HG02610 (cell line): ENCODE data around the gene RNF44.
"Not testable (repeated sequence)": the region's sequence is repeated elsewhere in the genome, so short reads cannot be mapped to it uniquely, and the experiment has no call there.

ENCODE experiments used
- ATAC-seq: cut with Tn5 transposase; IDR thresholded peaks from one replicate; pipeline ENCODE4 v1.9.1; 2021; ENCODE audit warnings: mild to moderate bottlenecking, moderate library complexity; ENCODE audit not compliant: unreplicated experiment

The RNF44 gene

DNA sequence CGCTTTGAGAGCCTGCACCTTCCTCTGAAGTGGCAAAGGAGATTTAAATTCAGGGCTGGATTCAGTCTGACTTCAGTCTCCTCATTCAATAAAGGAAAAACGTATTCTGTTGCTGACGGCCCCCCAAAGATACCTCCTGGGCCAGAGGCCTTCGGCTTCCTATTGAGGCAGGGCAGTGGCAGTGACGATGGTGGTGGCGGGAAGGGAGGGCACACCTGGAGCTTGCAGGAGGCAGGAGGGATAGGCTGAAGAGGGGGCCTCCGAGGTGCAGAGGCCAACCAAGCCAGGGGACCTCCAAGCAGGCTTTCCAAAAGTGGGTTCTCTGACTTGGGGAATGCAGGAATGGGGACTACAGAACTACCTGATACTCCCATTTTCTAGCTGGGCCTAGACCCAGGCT is 15.9 kb downstream of the RNF44 start:
- no peak for ATAC-seq

DNA sequence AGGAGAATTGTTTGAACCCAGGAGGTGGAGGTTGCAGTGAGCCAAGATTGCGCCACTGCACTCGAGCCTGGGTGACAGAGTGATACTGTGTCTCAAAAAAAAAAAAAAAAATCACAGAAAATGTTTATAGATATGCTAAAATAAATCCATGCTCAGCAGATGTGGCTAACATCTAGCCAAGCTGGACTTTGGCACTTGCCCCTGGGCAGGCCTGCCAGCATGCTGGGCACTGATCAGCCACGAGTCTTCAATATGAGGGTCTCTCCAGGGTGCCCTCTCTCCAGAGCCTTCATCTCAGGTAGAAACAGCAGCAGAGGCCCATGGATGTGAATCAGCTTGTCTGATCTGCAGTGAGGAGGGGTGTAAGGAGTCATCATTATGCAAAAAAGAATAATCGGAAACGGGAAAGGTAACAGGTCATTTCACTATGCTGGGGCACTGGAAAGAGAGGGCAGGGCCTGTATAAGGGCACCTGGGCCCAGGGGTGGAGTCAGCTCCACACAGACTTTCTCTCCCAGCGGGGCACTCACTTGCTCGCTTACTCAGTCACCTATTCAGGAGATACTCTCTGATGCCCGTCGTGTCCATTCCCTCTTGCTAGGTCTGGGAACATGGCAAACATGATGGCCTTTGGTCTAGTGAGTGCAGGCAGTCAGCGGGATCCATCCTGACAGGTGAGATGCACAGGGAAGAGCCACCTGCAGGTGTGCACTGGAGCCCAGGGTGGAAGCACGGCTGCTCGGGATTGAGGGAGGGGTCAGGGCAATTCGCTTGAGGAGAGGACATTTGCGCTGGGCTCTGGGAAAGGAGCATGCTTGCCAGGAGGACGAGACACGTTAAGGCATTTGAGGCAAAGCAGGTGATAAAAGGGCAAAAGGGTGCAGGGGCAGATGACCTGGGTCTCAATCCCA is 17.1 kb downstream of the RNF44 start:
- no peak for ATAC-seq

DNA sequence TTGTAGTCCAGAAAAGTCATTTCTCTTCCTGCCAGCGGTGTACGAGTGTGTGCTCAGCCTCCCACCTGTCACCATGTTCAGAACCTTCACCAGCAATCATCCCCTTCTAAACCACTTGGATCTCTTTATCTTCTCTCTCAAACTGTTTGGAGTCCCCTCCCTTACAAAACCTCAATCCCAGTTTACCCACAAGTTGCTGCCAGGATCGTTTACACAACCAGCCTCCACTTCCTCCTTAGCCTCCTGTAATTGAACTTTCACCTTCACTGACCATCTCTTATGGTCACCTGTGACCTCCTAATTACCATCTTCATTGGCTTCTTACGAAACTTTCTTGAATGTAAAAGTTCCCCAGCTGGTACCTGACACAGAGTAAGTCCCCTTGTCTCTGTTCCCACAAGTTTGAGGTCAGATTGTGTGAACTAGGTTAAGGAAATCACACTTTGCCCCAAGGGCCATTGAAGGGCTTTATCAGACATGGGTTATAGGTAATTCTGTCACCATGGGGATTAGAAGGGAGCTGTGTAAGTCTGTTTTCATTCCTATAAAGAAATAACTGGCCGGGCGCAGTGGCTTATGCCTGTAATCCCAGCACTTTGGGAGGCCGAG is 20.0 kb downstream of the RNF44 start:
- no peak for ATAC-seq

DNA sequence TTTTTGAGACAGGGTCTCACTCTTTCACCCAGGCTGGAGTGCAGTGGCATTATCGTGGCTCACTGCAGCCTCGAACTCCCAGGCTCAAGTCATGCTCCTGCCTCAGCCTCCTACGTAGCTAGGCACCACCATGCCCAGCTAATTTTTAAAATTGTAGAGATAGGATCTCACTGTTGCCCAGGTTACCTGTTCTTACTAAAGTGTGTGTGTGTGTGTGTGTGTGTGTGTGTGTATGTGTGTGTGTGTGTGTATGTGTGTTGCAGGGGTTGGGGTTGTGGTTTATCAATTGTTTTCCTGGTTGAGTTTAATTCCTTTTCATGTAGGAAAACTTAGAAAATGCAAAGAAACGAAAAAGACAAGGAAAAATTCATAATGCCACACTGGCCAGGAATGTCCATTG is 21.8 kb downstream of the RNF44 start:
- no peak for ATAC-seq

DNA sequence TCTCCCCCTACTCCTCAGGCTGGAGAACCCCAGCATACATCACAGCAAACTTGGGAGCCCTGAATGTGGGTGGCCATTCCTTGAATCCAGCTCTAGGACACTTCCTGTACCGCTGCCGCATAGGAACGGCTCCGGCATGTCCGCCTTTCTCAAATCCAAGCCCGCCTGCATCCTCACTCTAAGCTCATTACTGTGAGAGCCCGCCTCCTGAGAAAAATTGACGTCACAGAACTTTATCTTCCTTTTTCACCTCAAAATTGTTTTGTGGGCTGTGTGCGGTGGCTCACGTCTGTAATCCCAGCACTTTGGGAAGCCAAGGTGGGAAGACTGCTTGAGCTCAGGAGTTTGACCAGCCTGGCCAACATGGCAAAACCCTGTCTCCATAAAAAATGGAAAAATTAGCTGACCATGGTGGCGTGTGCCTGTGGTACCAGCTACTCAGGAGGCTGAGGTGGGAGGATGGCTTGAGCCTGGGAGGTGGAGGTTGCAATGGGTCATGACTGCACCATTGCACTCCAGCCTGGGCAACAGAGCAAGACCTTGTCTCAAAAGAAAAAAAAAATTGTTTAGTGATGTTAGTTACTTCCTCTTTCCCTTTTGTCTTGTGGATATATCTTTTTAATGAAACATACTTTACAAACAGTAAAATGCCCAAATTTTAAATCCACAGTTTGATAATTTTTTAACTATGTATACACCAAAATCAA is 22.8 kb downstream of the RNF44 start:
- ATAC-seq, result no peak

DNA sequence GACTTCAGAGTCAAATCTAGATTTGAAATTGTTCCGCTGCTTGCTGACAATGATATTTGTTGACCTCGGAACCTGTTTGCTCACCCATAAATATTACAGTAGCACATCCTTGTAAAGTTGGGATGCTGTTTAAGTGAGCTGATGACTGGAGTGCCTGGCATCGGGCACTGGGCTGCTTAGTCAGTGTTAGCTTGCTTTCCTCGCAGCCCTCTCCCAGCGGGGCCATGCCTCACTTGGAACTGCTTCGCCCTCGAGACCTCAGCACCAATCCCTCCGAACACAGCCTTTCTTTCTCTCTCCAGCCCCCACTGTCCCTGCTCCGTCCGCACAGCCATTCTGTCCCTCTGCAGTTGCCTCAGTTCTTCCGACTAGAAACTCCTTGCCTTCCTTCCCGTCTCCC is 23.4 kb downstream of the RNF44 start:
- ATAC-seq, result no peak

DNA sequence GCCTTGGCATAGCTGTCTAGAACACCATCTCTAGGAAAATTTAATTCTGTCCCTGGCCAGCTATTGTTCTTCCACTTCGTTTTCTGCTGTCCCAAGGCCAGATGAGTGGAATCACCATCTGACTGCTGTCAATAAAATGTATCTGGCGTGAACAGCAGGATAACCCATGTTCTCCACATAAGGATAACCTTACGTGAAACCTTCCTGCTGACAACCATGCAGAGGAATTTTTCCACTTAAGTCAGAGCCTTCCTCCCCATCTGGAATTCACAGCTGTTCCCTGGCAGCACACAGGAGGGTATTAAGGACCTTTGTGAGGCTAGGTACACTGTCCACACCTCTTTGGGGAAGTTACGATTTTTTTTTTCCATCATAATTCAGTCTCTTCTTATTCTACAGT is 28.6 kb downstream of the RNF44 start:
- ATAC-seq, result no peak

DNA sequence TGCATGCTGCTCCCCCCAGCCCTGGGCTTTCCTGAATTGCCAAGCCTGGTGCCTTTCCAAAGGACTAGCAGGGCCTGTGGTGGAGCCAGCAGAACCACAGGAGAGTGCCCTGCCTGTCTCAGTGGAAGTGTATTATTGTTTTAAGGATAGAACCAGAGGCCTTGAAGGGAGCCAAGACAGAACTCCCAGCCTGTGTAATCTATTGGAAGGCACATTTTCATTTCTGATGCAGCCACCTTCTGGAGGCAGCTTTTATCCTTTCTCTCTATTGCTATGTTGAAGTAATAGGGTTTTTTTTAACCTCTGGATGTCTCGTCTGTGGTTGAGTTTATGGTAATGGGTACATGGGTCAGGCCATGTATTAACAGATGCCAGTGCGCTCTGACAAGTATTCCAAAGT is 29.3 kb downstream of the RNF44 start:
- no peak for ATAC-seq

DNA sequence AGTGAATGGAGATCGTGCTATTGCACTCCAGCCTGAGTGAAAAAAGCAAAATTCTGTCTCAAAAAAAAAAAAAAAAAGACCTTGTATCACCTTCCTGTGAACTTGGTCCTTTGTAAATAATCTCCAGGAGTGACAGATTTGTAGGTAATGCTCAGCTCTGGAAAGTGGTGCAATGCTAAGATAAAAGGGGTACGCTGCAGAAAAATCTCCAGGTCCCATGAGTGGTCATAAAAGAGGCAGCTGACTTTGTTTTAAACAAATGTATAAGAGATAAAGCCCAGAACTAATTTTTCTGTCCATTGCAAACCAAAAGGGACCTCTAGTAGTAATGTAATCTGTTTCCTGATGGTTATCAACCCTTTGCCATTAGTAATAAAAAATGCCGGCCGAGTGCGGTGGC is 33.7 kb downstream of the RNF44 start:
- no peak for ATAC-seq

DNA sequence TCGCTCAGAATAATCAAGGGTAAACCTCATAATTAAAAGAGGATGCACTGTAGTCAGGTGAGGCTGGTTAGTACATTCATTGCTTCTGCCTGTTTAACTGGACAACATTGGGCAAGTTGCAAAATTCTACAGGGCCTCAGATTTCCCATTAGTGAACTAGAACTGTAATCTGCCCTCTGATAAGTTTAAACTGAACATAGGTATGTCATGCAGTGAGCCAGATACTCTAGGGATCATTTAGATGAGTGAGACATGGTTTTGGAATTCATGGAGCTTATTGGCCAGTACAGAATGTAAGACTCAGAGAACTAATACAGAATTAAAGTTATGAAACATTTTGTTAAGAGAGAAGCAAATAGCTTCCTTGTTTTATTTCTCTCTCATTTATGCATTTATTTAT is 35.9 kb downstream of the RNF44 start:
- ATAC-seq, result no peak

DNA sequence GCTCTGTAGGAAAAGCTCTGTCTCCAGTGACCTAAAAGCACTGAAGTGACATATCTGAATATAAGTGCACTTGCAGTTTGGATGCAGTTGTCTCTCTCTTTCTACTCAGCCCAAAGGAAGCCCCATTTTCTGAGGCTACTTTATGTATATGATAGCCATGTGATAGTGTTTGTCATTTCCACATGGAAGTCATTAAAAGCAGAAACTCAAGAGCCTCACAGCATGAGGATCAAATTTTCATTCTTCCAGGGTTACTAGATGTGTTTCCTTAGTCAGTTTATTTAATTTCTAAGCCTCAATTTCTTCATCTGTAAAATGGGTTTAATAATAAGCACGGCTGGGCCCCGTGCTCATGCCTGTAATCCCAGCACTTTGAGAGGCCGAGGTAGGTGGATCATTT is 36.7 kb downstream of the RNF44 start:
- ATAC-seq, result no peak

DNA sequence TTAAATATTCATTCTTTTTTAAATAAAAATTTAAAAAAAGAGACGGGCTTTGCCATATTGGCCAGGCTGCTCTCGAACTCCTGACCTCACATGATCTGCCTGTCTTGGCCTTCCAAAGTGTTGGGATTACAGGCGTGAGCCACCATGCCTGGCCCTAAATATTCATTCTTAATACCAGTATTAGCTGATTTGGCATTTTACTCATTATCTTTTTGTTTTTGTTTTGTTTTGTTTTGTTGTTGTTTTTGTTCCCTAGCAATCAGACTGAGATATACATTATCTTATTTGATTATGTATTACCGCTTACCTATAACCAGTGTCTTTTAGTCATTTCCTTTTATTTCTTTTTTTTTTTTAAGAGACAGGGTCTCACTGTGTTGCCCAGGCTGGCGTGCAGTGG is 37.9 kb downstream of the RNF44 start:
- ATAC-seq, result no peak

DNA sequence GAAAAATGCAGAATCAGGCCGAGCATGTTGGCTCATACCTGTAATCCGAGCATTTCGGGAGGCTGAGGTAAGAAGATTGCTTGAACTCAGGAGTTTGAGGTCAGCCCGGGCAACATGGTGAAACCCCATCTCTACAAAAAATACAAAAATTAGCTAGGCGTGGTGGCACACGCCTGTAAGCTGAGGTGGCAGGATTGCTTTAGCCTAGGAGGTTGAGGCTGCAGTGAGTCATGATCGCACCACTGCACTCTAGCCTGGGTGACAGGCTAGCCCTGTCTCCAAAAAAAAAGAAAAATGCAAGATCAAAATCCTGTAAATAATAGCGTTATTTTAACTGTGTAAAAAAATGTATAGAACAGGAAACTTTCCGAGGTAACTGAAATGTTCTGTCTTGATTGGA is 39.4 kb downstream of the RNF44 start:
- no peak for ATAC-seq

DNA sequence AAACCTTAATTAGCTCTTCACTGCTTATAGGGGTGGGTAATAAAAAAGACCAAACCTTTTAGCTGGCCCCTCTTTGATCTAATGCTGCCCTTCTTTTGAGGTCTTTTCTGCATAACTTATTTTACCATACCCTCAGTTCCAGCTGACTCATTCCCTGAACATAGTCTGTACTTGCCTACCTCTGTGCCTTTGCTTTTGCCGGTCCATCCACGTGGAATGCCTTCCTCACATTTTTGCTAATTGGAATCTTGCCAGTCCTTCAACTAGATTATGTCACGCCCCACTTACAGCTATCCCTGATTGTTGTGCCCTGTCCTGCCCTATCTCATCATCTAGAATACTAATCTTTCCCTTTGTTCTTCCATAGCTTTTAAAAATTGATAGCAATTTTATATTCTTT is 44.8 kb downstream of the RNF44 start:
- no peak for ATAC-seq

DNA sequence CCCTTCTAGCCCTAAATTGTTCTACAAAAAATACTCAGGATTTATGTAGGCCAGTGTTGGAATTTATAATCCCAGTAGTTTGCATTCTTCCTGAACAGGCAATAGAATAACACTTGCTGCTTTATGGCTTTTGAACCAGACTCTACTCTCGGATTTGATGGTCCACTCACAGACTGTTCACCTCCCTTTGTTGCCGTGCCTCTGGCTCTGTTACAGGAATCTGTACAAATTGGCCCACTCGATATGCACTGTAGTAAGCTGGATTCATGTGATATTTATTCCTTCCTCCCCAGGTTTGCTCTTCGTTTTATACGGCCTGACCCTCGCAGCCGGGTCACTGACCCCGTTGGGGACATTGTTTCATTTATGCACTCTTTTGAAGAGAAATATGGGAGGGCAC is 45.3 kb downstream of the RNF44 start:
- no peak for ATAC-seq

DNA sequence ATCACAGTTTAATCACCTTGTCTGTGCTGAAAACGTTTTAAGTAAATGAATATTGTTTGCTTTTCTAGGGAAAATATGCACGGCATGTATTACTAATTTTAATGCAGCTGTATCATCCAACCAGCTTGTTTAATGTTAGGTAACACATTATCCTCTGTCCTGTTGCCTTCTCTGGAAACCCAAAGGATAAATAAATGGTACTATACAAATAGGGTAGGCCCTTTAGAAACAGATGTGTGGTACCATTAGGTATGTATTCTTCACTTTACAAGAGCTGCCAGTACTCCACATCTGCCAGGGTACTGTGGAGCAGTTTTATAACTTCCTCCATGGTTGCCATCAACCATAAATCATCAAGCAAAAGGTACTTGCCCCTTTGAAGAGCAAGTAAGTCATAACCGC is 46.1 kb downstream of the RNF44 start:
- no peak for ATAC-seq

DNA sequence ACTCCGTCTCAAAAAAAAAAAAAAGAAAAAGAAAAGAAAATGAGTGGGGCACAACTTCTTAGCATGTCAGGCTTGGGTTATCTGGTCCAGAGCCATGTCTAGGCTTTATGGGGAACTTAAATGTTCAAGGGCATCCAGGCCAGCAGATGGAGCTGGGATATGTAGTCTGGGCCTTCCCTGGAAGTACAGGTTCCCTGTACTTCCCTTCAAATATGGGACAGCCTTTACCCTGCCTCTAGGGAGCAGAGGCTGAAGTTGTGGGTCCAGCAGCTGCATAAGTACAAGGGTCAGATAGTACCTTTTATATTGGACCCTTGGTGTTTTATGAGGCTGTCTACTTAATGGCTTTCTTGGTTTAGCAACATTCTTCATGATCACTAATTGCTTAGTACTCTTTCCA is 46.9 kb downstream of the RNF44 start:
- ATAC-seq, result no peak

DNA sequence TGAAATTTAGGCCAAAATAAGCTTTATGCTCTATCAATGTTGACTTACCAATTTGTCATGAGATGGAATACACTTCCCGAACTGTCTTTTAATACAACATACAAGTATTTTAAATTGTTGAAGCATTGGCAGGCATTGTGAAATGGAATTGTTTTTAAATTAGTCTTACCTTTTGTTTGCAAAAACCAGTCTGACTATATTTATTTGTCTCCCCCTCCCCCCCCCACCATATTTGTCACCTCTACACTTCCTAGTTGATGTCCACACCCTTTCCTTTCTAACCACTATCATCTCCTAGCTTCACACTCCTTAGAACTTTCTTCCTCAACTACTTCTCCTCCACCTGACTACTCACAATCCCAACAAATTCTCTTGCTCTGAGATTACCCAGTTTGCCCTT is 48.1 kb downstream of the RNF44 start:
- no peak for ATAC-seq

DNA sequence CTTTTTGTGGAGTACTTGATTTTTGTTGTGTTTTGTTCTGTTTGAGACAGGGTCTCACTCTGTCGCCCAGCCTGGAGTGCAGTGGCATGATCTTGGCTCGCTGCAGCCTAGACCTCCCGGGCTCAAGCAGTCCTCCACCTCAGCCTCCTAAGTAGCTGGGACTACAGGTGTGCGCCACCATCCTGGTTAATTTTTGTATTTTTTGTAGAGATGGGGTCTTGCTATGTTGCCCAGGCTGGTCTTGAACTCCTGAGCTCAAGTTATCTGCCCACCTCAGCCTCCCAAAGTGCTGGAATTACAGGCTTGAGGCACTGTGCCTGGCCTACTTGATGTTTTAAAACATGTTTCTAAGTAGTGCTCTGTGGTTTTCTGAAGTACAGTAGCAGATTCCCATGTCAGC is 50.0 kb downstream of the RNF44 start:
- not testable (repeated sequence) for ATAC-seq

DNA sequence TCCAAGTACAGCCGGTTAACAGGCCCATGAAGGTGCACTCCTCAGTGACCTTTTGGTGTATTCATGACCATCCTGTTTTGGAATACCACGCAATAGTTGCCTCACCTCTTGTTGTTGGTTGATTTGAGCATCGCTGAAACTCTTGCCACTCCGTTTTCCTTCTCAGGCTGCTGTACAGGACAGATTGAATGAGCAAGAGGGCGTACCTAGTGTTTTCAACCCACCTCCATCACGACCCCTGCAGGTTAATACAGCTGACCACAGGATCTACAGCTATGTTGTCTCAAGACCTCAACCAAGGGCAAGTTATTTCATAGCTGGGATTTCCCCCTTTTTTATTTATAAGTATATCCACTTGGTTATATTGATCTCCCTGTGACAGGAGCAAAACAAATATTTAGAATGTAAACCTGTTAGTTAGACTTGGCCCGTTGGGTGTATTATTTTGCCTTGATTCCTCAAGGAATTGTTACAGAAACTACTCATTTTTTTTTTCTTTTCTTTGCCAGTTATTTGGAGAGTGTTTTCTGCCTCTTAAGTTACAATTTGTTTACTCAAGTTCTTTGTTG is 50.9 kb downstream of the RNF44 start:
- ATAC-seq, result no peak

DNA sequence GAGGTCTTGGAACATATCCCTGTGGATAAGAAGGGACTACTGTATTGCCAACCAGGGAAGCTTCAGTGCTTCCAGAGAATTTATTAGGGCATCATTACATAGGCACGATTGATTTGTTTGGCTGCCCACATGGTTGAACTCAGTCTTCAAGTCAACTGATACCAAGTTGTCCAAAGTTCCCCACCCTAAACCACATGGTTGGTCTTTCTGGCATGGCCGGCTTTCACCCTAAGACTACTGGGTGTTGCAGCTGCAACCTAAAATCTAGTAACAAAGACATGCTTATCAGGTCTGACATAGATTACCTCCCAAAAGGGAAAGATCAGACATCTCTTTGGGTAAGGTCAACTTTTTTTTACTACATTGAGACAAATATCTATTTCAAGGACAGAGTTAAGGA is 52.0 kb downstream of the RNF44 start:
- no peak for ATAC-seq

DNA sequence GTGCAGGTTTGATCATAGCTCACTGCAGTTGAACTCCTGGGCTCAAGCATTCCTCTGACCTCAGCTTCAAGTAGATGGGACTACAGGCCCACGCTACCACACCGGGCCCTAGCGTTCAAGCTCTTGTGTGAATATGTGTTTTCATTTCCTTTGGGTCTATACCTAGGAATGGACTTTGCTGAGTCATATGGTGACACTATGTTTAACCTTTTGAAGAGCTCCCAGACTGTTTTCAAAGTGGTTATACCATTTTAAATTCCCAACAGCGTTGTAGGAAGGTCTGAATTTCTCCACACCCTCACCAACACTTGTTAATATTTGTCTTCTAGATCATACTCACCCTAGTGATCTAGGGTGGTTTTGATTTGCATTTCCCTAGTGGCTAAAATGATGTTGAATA is 55.5 kb downstream of the RNF44 start:
- no peak for ATAC-seq
